ENCODE measurements around the gene CD68. TPM values are rescaled to one million over a fixed set of nuclear protein-coding genes. Genes with fewer than 3 reads are reported as not detected.
A peak's percentile ranks its signal among the peaks of the same experiment; 100 is the strongest.

The CD68 gene
- total RNA-seq, 1 experiment from 2014 or later, result 75.8 TPM

DNA sequence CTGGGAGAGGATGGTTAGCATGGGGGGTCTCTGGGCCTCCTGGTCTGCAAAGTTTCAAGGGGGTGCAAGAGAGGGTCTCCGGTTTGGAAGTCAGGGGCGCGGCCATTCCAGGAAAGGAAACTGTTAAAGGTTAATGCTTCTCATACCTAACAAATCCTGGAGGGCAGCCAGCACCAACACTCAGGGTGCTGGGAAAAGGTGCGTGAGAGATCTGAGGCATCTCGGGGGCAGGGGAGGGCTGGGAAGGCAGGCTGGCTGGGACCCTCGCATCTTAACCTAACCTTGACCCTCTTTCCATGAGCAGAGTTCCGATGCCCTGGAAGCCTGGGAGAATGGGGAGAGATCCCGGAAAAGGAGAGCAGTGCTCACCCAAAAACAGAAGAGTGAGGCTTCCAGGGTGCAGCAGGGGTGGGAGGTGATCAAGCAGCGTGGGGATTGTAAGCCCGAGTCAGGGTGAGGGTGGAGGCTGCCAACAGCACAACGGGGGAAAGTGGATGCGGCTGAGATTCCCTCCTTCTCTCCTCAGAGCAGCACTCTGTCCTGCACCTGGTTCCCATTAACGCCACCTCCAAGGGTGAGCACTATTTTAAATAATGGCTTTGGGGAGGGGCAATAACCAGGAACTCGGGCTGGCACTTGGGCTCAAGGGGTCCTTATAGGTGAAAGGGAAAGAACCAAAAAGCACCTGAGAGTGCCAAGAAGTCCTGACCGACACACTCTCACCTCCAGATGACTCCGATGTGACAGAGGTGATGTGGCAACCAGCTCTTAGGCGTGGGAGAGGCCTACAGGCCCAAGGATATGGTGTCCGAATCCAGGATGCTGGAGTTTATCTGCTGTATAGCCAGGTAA is 19.9 kb upstream of the CD68 start:
- no peak for DNase-seq (ENCODE audit: low read depth)

DNA sequence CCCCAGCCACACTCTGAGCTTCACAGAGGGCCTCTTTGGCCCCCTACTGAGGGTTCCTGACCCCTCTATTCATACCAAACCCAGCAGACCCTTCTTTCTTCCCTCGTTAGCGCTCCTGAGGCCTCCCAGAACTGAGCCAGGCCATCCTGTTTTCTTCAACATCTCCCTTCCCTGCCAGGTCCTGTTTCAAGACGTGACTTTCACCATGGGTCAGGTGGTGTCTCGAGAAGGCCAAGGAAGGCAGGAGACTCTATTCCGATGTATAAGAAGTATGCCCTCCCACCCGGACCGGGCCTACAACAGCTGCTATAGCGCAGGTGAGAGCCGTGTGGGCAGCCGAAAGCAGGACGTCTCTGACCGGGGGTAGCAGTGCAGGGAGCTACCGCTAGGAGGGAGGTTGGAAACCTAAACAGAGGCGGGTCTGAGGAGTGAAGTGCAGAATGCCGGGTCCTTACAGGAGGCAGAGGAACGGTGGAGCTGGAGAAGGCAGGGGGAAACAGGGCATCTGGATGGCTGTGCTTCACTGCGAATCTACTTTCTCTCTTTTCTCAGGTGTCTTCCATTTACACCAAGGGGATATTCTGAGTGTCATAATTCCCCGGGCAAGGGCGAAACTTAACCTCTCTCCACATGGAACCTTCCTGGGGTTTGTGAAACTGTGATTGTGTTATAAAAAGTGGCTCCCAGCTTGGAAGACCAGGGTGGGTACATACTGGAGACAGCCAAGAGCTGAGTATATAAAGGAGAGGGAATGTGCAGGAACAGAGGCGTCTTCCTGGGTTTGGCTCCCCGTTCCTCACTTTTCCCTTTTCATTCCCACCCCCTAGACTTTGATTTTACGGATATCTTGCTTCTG is 19.0 kb upstream of the CD68 start:
- DNase-seq (ENCODE audit: low read depth), result no peak

DNA sequence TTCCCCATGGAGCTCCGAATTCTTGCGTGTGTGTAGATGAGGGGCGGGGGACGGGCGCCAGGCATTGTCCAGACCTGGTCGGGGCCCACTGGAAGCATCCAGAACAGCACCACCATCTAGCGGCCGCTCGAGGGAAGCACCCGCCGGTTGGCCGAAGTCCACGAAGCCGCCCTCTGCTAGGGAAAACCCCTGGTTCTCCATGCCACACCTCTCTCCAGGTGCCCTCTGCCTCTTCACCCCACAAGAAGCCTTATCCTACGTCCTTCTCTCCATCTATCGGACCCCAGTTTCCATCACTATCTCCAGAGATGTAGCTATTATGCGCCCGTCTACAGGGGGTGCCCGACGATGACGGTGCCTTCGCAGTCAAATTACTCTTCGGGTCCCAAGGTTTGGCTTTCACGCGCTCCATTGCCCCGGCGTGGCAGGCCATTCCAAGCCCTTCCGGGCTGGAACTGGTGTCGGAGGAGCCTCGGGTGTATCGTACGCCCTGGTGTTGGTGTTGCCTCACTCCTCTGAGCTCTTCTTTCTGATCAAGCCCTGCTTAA is 18.3 kb upstream of the CD68 start:
- DNase-seq (ENCODE audit: low read depth), result peak; percentile 85

DNA sequence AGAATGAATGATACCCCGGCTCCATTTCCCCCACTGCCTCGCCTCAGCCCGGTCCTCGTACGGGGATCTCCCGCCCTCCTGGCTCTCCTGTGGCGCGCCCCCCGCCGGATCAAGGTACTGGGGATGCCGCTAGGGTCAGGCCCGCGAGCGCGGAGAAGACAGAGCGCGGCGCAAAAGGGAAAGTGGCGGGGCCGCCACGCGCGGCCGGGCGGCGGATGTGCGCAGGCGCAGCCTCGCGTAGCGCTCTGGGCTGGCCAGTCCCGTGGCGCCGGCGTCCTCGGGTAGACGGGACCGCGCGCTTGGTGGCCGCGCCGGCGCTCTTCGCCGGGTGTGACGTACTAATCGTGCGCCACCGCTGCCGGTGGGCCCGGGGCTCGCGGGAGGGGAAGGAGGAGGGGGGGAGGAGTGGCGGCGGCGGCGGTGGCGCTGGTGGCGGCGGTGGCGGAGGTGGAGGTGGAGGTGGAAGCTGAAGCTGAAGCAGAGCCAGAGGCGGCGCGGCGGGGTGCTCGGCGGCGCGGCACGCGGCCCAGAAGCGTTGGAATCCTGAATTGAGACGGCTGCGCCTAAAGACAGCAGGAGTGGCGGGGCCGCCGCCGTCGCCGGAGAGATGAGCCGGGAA is 17.7 kb upstream of the CD68 start, which contains the start of gene SENP3:
Gene SENP3 (plus strand): TSS at position 331 of the 619 bp plus-strand sequence. CDS start 1,158 bp downstream, outside the sequence.
- DNase-seq (ENCODE audit: low read depth), result peak; percentile 79

DNA sequence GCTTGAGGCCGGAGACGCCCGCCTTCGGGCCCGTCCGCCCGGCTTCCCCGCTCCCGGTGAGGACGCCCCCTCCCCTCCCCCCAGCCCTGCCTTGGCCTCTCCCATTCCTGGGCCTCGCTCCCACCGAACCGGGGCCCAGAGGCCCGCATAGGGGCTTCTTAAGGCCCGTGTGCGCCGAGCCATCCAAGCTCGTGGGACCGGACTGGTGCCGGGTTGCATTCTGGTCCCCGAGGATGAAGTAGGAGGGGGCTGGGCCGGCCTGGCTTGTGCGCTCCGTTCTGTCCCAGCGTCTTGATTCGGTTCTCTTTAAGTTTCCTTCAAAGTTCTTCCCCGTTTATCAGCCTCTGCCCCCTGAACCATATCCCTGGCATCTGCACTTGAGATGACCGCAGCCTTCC is 17.2 kb upstream of the CD68 start:
- no peak for DNase-seq (ENCODE audit: low read depth)

DNA sequence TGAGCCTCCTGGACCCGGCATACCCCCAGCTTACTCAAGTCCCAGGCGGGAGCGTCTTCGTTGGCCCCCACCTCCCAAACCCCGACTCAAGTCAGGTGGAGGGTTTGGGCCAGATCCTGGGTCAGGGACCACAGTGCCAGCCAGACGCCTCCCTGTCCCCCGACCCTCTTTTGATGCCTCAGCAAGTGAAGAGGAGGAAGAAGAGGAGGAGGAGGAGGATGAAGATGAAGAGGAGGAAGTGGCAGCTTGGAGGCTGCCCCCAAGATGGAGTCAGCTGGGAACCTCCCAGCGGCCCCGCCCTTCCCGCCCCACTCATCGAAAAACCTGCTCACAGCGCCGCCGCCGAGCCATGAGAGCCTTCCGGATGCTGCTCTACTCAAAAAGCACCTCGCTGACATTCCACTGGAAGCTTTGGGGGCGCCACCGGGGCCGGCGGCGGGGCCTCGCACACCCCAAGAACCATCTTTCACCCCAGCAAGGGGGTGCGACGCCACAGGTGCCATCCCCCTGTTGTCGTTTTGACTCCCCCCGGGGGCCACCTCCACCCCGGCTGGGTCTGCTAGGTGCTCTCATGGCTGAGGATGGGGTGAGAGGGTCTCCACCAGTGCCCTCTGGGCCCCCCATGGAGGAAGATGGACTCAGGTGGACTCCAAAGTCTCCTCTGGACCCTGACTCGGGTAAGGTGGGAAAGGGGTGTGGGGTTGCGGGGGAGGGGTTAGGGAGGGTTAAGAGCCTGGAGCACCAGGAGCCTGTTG is 16.1 kb upstream of the CD68 start:
- no peak for DNase-seq (ENCODE audit: low read depth)

DNA sequence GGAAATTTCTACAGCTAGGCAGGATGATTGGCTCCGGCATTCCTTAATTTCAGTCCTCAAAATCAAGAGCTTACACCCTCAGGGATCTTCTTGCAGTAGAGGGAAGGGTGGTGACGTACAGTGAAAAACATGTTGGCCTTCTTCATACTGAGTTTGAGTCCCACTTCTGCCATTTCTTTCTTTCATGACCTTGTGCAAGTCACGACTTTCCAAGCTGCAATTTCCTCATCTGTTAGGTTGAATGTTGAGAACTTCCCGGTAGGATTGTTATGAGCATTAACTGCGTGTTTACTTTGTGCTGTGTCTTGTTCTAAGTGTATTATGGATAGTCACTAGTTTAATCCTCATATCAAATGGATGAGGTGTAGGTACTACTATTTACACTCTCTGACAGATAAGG is 9.9 kb upstream of the CD68 start:
- no peak for DNase-seq (ENCODE audit: low read depth)

DNA sequence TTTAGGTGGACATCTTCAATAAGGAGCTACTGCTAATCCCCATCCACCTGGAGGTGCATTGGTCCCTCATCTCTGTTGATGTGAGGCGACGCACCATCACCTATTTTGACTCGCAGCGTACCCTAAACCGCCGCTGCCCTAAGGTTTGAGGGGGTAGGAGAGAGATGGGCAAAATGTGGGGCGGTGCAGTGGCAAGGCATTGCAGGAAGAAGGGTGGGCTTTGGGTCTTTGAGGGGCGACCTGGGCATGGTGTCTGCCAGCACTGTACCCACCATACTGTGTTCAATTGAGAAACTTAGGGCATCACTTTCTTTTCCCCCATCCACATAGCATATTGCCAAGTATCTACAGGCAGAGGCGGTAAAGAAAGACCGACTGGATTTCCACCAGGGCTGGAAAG is 9.1 kb upstream of the CD68 start:
- no peak for DNase-seq (ENCODE audit: low read depth)

DNA sequence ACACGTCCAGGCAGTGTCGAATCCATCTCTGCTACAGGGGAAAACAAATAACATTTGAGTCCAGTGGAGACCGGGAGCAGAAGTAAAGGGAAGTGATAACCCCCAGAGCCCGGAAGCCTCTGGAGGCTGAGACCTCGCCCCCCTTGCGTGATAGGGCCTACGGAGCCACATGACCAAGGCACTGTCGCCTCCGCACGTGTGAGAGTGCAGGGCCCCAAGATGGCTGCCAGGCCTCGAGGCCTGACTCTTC is 7.2 kb upstream of the CD68 start:
- no peak for DNase-seq (ENCODE audit: low read depth)

DNA sequence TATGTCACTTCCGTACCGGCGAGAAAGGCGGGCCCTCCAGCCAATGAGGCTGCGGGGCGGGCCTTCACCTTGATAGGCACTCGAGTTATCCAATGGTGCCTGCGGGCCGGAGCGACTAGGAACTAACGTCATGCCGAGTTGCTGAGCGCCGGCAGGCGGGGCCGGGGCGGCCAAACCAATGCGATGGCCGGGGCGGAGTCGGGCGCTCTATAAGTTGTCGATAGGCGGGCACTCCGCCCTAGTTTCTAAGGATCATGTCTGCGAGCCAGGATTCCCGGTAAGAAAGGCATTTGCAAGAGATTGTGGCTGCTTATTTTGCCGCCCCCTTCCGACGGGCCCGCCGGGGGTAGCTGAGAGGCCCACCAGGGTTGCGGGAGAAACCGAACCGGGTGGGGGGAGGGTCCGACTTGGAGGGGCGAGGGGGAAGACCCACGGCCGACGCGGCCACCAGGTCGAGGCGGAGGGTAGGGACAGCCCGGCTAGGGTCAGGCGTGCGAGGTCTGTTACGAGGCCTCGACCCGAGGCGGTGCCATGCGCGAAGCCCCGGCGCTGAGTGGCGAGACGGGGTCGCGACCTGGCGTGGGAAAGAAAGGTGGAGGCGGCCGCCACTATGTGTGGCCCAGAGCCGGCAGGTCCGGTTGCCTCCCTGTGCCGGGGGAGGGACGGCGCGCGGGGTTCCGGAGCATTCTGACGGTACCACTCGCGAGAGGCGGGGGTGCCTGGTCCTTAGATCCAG is 6.7 kb upstream of the CD68 start:
- peak; percentile 99 for DNase-seq (ENCODE audit: low read depth)

DNA sequence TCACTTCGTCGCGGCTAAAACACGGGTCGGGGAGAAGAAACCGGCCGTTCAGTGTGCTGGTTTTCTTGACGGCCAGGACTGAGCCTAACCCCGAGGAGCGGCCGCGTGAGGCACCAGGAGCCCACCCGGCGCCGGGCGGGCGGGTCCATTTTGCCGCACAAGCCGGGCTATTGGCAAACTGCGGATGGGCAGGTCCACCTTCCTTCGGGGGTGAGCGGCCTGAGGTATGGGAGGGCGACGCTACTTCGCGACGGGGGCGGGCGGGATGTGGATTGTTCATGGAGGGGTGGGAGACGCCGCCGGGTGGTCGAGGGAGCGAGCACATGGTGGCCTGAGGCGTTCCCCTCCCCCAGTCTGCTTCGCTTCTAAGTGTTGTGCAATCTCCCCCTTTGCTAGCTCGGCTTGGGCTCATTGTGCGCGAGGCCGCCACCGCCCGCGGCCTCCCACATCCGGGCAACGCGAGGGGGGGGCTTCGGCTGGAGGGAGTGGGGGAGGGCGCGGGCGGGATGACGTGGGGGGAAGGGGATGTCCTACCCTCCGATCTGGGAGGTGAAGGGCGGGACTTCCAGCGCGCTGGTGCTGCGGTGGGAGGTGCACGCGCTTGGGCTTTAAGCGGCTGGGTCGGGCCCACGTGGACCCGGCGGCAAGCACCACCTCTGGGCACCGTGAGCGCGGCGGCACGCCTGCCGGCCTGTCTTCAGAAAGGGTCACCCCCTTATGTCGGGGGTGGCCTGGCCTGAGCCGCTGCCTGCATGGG is 5.9 kb upstream of the CD68 start:
- peak; percentile 82 for DNase-seq (ENCODE audit: low read depth)

DNA sequence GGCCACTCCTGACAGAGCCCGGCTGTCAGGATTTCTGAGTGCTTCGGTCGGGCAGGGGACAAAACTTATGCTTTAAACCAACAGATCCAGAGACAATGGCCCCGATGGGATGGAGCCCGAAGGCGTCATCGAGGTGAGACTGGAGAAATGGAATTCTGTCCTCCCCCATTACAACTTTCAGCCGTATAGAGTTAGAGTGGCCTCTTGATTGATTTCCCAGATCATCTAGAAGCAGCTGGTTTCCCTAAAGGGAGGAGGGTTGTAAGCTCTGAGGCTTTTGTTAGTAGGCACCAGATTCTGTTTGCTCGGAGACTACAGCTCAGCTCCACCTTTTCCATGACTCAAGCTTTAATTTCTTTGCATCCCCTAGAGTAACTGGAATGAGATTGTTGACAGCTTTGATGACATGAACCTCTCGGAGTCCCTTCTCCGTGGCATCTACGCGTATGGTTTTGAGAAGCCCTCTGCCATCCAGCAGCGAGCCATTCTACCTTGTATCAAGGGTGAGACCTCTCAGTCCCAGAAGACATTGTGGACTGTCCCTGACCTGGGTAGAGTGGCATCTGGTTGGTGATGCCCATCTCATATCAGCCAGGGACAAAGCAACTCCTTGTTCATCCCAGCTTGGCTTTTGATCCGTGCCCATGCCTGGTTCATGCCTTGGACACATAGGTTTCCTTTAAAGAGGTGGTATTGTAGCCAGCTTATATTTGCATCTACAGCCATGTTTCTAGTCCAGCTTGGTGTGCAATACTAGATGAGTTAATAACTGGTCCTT is 5.1 kb upstream of the CD68 start:
- no peak for DNase-seq (ENCODE audit: low read depth)

DNA sequence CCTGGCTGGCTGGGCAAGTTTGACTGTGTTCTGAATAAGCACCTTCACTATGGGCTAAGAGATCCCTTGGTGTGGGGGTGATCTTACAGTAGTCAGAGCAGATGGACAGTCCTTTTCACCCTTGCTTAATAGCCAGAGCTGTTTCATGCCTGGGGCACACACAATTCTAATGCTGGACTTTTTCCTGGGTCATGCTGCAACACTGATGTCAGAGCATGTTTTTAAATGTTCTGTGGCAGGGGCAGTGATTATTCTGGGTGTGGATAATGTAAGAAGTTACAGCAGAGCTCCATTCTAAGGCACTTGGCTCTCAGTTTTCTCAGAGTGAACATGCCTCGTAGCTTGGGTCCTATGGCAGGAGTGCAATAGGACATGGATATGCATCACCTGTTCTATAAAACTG is 4.0 kb upstream of the CD68 start:
- DNase-seq (ENCODE audit: low read depth), result no peak

DNA sequence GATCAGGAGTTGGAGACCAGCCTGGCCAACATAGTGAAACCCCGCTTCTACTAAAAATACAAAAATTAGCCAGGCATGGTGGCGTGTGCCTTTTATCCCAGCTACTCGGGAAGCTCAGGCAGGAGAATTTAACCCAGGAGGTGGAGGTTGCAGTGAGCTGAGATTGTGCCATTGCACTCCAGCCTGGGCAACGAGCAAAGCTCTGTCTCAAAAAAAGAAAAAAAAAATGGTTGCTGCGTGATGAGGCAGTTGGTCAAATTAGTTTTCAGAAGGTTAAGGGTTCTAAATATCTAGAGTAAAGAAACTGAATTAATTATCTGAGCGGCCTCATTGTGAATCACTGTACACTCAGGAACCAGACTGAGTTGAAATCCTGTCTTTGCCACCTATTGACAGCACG is 3.5 kb upstream of the CD68 start:
- DNase-seq (ENCODE audit: low read depth), result no peak

DNA sequence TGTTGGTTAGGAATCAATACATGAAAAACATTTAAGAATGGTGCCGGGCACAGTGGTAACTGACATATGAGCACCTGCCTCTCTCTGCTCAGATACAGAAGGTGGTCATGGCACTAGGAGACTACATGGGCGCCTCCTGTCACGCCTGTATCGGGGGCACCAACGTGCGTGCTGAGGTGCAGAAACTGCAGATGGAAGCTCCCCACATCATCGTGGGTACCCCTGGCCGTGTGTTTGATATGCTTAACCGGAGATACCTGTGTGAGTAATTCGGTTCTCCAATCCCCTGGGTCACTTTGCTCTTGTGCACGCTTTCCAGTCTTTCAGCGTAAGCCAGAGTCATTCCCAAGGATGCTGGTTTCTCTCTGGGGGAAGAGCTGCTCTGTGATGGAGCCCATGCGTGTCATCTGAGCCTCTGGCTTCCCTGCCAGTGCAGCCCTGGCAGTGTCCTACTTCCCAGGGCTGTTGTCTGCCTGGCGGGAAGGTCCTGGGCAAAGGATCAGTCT is 3.0 kb upstream of the CD68 start:
- no peak for DNase-seq (ENCODE audit: low read depth)

DNA sequence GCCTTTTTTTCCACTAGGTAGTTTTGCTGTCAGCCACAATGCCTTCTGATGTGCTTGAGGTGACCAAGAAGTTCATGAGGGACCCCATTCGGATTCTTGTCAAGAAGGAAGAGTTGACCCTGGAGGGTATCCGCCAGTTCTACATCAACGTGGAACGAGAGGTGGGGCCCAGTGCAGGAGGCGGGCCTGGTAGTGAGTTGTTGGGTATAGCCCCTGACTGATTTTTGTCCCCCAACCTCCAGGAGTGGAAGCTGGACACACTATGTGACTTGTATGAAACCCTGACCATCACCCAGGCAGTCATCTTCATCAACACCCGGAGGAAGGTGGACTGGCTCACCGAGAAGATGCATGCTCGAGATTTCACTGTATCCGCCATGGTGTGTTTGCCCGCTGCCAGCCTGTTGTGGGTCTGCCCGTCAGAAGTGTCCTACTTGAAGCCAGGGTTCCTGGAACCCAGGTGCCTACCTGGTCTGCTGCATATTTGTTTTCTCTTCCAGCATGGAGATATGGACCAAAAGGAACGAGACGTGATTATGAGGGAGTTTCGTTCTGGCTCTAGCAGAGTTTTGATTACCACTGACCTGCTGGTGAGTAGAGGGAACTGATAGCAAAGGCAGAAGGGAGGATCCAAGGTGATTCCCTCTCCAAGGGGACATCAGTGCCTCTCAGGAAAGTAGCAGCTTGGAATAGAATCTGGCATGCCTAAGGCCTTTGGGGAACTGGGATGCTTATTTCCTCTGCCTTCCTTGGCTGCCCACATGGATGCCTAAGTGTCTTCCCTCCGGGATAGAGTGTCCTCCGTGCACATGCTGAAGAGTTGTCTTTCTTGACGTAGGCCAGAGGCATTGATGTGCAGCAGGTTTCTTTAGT is 1.9 kb upstream of the CD68 start:
- DNase-seq (ENCODE audit: low read depth), result no peak

DNA sequence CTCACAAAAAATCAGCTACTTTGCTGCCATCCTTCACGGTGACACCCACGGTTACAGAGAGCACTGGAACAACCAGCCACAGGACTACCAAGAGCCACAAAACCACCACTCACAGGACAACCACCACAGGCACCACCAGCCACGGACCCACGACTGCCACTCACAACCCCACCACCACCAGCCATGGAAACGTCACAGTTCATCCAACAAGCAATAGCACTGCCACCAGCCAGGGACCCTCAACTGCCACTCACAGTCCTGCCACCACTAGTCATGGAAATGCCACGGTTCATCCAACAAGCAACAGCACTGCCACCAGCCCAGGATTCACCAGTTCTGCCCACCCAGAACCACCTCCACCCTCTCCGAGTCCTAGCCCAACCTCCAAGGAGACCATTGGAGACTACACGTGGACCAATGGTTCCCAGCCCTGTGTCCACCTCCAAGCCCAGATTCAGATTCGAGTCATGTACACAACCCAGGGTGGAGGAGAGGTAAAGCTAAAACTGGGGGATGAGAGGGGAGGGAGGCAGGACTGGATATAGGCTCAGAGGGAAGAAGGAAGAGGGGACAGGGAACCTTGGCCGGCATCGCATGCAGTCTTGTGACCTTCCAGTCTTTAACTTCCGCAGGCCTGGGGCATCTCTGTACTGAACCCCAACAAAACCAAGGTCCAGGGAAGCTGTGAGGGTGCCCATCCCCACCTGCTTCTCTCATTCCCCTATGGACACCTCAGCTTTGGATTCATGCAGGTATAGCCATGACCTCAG is 581 bp downstream of the CD68 start:
- DNase-seq (ENCODE audit: low read depth), result no peak
